ENCODE measurements around the gene METTL24.

The METTL24 gene, protein sequence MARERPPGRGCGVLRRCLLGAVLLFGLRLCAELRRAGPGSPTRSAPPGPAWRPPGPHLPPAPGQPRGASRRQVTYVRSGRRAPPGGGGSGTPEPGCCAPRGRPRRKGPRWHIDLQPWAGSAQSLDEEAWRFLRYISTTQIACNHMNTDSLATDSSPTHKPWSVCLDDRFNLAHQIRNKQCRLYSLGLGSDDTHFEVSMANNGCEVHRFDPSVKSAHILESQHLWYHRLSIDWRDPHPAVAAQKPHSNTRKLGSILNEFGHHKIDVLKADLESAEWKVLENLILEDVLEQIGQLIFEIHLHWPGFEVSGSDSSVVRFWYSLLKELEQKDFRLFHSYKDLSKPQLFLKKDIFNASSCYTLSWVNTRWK

GRCh38 chr6:110357664-110358552 lies at the start of gene METTL24:
TSS of gene METTL24 (minus strand) at chr6:110358349. CDS start at chr6:110358272, 77 bp downstream.
- no peak within 1 kb of the TSS for H3K4me3 ChIP-seq (ENCODE audit: low read depth, low read length)

GRCh38 chr6:110404607-110405006 lies 46.5 kb upstream of the METTL24 start:
- TF ChIP-seq, protein P1, sequence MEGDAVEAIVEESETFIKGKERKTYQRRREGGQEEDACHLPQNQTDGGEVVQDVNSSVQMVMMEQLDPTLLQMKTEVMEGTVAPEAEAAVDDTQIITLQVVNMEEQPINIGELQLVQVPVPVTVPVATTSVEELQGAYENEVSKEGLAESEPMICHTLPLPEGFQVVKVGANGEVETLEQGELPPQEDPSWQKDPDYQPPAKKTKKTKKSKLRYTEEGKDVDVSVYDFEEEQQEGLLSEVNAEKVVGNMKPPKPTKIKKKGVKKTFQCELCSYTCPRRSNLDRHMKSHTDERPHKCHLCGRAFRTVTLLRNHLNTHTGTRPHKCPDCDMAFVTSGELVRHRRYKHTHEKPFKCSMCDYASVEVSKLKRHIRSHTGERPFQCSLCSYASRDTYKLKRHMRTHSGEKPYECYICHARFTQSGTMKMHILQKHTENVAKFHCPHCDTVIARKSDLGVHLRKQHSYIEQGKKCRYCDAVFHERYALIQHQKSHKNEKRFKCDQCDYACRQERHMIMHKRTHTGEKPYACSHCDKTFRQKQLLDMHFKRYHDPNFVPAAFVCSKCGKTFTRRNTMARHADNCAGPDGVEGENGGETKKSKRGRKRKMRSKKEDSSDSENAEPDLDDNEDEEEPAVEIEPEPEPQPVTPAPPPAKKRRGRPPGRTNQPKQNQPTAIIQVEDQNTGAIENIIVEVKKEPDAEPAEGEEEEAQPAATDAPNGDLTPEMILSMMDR (IDR thresholded peaks at IDR 0.05; ENCODE audit: borderline replicate concordance, insufficient read depth, low read depth, low read length), result no peak
- no peak overlapping the region for H3K4me3 ChIP-seq (ENCODE audit: low read depth, low read length)

More at GRCh38 chr6:110357664-110358552, at the start of gene METTL24:
- TF ChIP-seq, protein P1 (IDR thresholded peaks at IDR 0.05; ENCODE audit: borderline replicate concordance, insufficient read depth, low read depth, low read length), result no peak

DNA sequence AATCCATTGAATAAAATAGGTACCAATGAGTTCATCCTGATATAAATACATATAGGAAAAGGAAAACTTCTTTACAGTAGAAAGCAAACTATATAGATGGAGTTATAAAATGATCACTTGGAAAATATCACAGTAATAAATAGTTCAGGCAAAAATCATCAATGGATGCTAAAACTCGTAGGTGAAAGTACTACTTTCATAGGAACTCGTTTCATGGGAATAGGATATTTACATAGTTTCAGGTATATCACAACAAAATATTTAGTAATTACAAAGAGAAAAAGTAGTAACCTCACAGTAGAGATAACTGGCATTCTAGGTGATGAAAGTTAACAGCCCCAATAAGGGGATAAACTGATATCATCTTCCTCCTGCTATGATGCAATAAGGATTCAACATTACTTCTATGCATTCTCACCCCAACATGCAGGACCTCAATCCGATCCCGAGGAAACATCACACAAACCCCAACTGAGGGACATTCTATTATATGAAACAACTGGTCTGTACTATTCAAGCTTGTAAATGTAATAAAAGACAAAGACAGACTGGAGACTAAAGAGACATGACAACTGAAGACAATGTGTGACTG lies 43.5 kb upstream of the METTL24 start:
- no peak overlapping the region for H3K4me3 ChIP-seq (ENCODE audit: low read depth, low read length)
- TF ChIP-seq, protein P1 (IDR thresholded peaks at IDR 0.05; ENCODE audit: borderline replicate concordance, insufficient read depth, low read depth, low read length), result no peak

DNA sequence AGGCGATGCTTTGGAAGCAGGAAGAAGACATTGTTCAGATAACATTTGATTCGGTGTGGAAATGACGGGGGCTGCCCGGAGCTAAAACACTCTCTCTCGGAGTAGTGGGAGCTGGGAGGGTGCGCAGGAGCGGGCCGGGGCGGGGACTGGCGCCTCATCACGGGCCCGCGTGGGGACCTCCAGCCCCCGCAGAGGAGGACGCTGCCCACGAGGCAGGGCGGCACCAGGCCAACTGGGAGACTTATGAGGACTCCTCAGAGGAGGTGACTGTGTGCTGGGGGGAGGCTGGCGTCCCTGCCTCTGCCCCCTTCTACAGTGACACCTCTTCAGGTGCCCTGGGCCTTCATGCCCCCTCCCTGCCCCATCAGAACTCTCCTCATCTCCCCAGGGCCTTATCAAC lies 42.1 kb upstream of the METTL24 start:
- H3K4me3 ChIP-seq (ENCODE audit: low read depth, low read length), result no peak overlapping the region
- TF ChIP-seq, protein P1 (IDR thresholded peaks at IDR 0.05; ENCODE audit: borderline replicate concordance, insufficient read depth, low read depth, low read length), result no peak

DNA sequence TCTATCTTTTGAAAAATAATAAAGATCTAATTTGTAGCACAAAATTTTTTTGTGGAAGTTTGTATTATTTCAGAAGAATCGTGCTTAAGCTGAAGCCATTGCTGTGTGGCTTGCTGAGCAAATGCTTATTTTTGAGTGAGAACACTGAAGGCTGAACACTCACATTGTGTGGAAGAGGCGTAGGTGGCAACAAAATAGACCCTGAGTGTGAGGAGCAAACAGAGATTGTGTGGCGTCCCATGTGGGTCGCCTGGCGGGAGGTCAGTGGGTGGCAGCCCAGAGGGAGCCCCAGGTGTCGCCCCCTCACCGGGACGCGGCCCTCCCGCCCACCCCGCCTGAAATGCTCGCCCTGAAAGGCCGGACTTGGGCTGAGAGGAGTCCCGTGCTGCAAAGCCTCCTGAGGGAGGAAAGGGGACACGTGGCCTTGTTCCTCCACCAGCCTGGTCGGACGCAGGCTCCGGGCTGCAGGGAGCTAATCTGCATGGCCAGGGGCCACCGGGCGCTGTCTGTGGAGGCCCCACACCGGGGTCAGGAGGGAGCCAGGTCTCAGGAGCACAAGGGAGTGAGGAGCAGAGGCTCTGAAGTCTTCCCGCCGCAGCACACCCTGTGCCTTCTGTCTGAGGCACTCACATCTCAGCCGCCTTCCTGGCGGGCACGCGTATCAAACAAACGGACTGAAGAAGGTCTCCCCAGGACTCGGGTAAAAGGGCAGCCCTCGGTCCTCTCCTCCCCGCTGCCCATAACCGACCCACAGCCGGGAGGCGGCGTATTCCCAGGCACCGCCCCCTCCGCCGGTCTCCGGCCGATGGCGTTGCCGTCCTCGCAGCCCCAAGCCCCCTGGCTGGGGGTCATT lies 41.3 kb upstream of the METTL24 start:
- TF ChIP-seq, protein P1 (IDR thresholded peaks at IDR 0.05; ENCODE audit: borderline replicate concordance, insufficient read depth, low read depth, low read length), result no peak
- H3K4me3 ChIP-seq (ENCODE audit: low read depth, low read length), result no peak overlapping the region

- TF ChIP-seq, protein P1 (IDR thresholded peaks at IDR 0.05; ENCODE audit: borderline replicate concordance, insufficient read depth, low read depth, low read length), result no peak
- no peak overlapping the region for H3K4me3 ChIP-seq (ENCODE audit: low read depth, low read length)
These were observed 40.6 kb upstream of the METTL24 start for GRCh38 chr6:110398778-110399177.

All from GM12875 (cell line).